Raji (cell line): ENCODE measurements around the gene AEN.

Experiments used
- POLR2A ChIP-seq: IDR thresholded peaks from 2 replicates; pipeline ENCODE4 v1.6.1; 2011; ENCODE audit warnings: low read depth, low read length, control low read depth; ENCODE audit not compliant: insufficient read depth

Gene AEN

GRCh38 chr15:88650556-88650955 lies 29.4 kb downstream of the AEN start:
- TF ChIP-seq POLR2A, result no peak

- no peak for TF ChIP-seq POLR2A
Measured at GRCh38 chr15:88651136-88651732, 30.1 kb downstream of the AEN start.

- TF ChIP-seq POLR2A, result no peak
Measured at GRCh38 chr15:88651971-88652370, 30.8 kb downstream of the AEN start.

- no peak for TF ChIP-seq POLR2A
Measured at GRCh38 chr15:88652456-88653199, 31.5 kb downstream of the AEN start.

GRCh38 chr15:88653200-88654064 lies 32.3 kb downstream of the AEN start:
- TF ChIP-seq POLR2A, result no peak

- no peak for TF ChIP-seq POLR2A
Measured at GRCh38 chr15:88654430-88655102, 33.4 kb downstream of the AEN start.

- no peak for TF ChIP-seq POLR2A
Measured at GRCh38 chr15:88655103-88655553, 34.0 kb downstream of the AEN start.

- TF ChIP-seq POLR2A, result no peak
Measured at GRCh38 chr15:88655800-88656488, 34.8 kb downstream of the AEN start.

GRCh38 chr15:88656760-88657221 lies 35.7 kb downstream of the AEN start:
- no peak for TF ChIP-seq POLR2A

- TF ChIP-seq POLR2A, result no peak
Measured at GRCh38 chr15:88657326-88658069, 36.4 kb downstream of the AEN start.

GRCh38 chr15:88658070-88658965 lies 37.2 kb downstream of the AEN start:
- TF ChIP-seq POLR2A, result no peak

- no peak for TF ChIP-seq POLR2A
Measured at GRCh38 chr15:88658972-88659931, 38.1 kb downstream of the AEN start.
